Superior temporal gyrus (tissue), 1 donor: ENCODE data around the gene ATXN1L.
"Not testable (repeated sequence)": the region's sequence is repeated elsewhere in the genome, so short reads cannot be mapped to it uniquely, and the experiment has no call there.

Source experiments
- DNase-seq: peaks from one replicate; pipeline ENCODE4 v3.0.0-alpha.2; 2016; ENCODE audit errors: extremely low spot score

Gene ATXN1L

DNA sequence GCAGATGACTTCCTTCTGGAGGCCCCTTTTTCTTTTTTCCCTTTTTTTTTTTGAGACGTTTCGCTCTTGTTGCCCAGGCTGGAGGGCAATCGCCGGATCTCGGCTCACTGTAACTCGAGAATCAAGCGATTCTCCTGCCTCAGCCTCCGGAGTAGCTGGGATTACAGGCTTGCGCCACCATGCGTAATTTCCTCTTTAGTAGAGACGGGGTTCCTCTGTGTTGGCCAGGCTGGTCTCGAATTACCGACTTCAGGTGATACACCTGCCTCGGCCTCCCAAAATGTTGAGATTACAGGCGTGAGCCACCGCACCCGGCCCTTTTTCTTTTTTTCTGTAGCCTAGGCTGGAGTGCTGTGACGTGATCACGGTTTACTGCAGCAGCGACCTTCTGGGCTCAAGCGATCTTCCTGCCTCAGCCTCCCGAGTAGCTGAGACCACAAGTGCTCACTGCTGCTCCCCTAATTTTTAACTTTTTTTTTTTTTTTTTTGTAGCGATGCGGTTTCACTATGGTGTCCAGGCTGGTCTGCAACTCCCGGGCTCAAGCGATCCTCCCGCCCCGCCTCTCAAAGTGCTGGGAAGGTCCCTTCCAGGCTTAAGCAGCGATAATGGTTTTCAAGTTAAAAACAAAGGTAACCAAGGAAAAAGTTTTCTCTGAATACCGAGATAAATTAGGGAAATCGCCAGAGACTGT is 48.6 kb downstream of the ATXN1L start:
- DNase-seq, result peak; percentile 72

DNA sequence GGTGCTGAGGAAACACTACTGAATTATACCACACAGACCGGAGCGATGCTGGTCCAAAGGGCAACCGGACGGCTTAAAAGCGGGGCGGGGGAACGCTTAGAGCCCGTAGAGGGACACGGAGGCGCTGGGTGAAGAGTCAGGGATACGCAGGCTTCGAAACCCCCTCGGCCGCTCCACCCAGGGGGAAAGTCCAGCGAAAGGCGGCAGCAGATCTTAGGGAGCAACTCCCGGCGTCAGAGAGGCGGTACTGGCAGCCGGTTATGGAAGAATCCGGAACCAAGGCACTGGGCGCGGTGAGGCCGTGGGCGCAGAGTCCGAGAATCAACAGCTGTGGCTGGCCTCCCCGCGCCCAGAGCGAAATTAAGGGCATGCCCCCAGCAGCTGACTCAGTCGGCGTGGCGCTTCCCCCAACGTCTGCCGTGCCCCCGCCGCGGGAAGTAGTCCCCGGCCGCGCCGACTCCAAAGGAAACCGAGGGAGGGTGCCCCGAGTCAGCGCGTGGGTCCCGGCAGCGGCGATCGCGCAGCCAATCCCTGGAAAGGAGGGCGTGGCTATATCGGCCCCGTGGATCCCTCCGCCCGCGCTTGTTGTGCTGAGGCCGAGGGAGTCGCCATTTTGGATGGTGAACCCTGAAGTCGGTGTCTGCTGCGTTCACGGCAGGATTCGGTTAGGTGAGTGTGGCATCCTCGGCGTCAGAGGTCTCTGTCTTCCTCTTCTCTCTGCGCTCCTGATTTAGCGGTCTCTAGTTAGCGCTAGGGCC is 49.3 kb downstream of the ATXN1L start, which contains the start of gene IST1:
IST1 (plus strand) TSS at position 611 of the 758 bp plus-strand sequence. CDS start 20,110 bp downstream, outside the sequence.
- peak; percentile 98 for DNase-seq

DNA sequence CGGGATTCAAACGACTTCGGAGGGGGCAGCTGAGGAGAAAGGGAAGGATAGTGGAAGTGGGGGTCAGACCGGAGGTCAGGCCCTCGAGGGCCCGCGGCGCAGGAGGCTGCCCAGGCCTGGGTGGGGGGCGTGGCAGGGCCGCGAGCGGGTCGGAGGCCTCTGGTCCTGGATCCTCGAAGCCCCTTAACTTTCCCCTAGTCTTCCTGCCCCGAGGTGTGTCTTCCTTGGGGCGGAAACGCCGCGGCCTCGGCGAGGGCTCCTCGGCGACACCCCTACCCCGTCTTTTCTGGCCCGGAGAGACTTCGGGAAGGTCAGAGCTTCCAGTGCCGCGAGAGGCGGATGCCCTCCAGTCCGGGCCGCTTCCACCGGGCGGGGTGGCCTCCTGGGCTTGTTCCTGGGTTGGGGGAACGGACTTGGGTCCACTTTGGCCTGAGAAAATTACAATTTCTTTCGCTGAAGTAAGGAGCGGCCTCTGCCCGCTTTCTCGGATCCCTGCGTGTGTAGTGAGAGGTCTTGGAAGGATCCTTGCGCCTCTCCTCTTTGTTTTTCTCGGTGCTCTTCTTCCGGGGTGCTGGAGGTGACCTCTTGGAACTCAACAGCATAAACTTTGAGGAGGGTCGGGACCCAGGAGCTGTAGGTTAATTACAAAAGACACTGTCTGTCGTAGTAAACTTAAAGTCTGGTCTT is 50.0 kb downstream of the ATXN1L start:
- DNase-seq, result no peak

DNA sequence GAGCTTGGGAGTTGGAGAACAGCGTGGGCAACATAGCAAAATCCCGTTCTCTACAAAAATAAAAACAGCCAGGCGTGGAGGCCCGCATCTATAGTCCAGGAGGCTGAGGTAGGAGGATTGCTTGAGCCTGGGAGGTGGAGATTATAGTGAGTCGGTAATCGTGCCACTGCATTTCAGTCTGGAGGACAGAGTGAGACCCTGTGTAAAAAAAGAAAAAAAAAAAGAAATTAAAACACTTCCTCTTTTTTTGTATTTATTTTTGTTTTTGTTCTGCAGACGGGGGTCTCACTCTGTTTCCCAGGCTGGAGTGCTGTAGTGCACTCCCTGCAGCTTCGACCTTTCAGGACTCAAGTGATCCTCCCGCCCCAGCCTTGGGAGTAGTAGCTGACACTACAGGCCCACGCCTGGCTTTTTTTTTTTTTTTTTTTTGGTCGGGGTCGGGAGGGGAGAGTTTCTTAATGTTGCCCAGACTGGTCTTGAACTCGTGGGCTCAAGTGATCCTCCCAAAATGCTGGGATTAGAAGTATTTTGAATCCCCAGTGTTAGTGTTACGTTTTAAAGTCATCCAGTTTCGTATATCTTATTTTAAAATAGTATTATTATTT is 51.1 kb downstream of the ATXN1L start:
- no peak for DNase-seq

- no peak for DNase-seq
These were observed 53.4 kb downstream of the ATXN1L start for GRCh38 chr16:71899171-71899570.

GRCh38 chr16:71902656-71903365 is 57.0 kb downstream of the ATXN1L start:
- DNase-seq, result no peak

GRCh38 chr16:71903608-71904007 is 57.8 kb downstream of the ATXN1L start:
- no peak for DNase-seq

DNA sequence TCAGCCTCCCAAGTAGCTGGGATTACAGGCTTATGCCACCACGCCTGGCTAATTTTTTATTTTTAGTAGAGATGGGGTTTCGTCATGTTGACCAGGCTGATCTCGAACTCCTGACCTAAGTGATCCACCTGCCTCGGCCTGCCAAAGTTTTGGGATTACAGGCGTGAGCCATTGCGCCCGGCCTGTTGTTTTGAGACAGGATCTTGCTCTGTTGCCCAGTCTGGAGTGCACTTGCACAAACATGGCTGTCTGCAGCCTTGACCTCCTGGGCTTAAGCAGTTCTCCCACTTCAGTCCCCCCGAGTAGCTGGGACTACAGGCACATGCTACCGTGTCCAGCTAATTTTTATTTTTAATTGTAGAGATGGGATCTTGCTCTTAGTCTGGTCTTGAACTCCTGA is 58.5 kb downstream of the ATXN1L start:
- DNase-seq, result no peak

DNA sequence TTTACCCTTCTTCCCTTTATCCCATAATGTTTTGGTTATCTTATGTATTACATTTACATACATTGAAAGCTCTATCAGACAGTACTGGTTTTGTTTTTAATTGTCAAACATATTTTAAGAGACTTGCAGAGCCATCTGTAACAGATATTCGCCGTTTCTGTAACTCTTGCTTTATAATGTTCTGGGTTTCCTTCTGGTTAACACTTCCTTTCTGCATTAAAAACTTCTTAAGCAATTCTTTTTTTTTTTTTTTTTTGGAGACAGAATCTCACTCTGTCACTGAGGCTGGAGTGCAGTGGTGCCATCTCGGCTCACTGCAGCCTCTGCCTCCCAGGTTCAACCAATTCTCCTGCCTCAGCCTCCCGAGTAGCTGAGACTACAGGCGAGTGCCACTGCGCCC is 60.0 kb downstream of the ATXN1L start:
- DNase-seq, result not testable (repeated sequence)
